GM18505 (cell line): ENCODE measurements around the gene SLC25A1.

Experiments
- ATAC-seq: cut with Tn5 transposase; IDR thresholded peaks from one replicate; pipeline ENCODE4 v1.9.1; 2021; ENCODE audit not compliant: unreplicated experiment
- POLR2A ChIP-seq: IDR thresholded peaks from 4 replicates; pipeline ENCODE4 v1.6.1; 2011; ENCODE audit warnings: borderline replicate concordance; ENCODE audit not compliant: insufficient read depth, insufficient read length; ENCODE audit errors: extremely low read depth

SLC25A1 gene

DNA sequence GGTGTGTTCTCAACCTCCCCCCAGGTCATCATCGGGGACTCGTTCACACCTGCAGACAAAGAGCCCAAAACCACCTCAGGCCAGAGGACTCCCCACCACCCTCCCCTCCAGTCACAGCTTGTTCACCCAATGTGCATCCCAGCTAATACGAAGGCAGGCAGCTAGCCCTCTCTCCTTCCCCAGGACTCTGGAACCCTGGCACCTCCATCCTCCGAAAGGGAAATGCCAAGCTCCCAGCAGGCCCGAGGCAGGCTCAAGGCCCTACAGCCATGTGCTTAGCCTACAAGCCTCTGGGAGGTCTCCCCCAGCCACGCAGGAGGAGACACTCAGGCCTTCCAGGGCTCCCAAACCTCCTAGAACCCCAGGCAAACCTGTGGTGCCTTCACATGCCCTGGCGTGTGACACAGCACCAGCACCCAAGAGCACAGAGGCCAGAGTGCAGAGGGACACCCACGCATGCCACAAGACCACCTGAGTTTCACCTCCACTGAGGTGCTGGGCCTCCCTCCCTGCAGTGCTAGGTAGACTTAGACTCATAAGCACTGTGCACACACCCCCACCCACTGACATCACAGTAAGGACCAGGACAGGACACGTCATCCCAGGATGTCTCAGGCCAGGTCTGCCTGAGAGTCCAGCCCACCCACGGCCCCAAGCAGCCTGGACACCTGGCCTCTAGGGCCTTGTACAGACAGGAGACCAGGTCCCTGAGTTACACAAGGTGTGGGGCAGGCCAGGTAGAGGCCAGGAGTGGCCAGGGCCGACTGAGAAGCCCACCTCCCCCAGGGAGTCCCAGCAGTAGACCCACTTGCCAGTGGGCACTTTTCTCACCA lies 40.9 kb downstream of the SLC25A1 start:
- ATAC-seq: no peak
- TF ChIP-seq POLR2A: no peak

- TF ChIP-seq POLR2A: no peak
- no peak for ATAC-seq
Observed at GRCh38 chr22:19136915-19137314, 41.6 kb downstream of the SLC25A1 start.

- TF ChIP-seq POLR2A: no peak
- no peak for ATAC-seq
Observed at GRCh38 chr22:19134874-19135273, 43.7 kb downstream of the SLC25A1 start.

GRCh38 chr22:19134176-19134831 lies 44.2 kb downstream of the SLC25A1 start:
- ATAC-seq: no peak
- TF ChIP-seq POLR2A: no peak

DNA sequence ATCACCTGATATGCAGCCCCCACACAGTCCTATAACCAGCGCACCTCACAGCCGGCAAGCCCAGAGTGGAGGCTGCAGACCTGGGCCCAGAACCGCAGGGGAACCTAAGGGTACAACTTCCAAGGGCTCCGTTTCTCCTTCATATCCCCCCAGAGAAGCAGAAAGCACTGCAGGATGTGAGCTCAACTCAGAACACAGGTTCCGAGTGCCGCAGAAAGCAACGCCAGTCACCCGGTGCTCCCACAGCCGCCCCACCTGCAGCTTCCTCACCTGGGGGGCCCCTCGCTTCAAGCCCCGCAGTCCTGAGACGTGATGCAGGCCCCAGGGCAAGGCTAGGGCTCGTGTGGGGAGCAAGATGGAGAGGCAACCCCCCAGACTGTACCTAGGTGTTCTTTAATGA lies 45.0 kb downstream of the SLC25A1 start:
- ATAC-seq: no peak
- TF ChIP-seq POLR2A: no peak

GRCh38 chr22:19132693-19133400 lies 45.7 kb downstream of the SLC25A1 start:
- no peak for ATAC-seq

GRCh38 chr22:19132153-19132552 lies 46.4 kb downstream of the SLC25A1 start:
- ATAC-seq: no peak
- no peak for TF ChIP-seq POLR2A

More at GRCh38 chr22:19132693-19133400, 45.7 kb downstream of the SLC25A1 start:
- TF ChIP-seq POLR2A: no peak

GRCh38 chr22:19131685-19132015 lies 46.9 kb downstream of the SLC25A1 start:
- TF ChIP-seq POLR2A: no peak

DNA sequence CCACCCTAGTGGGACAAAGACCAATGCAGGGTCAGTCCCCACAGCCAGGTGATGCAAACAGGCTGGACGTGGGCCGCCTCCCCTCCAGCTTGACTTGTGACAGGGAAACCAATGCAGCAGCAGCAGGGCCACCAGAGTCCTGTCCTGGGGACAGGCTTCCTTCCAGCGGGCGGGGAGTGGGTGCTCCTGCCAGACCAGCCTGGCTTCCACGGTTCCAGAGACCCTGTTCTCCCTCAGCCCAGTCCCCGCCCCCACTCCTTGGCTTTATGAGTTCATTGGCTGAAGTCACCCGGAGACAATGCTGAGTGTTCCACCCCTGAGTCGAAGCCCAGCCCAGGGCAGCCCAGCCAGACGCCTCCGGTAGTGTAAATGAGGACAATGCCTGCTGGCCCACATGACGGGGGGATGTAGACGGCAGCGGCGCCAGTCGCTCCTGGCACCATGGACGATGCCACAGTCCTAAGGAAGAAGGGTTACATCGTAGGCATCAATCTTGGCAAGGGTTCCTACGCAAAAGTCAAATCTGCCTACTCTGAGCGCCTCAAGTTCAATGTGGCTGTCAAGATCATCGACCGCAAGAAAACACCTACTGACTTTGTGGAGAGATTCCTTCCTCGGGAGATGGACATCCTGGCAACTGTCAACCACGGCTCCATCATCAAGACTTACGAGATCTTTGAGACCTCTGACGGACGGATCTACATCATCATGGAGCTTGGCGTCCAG lies 47.4 kb downstream of the SLC25A1 start, which contains the start of gene TSSK2:
Gene TSSK2, plus strand, starts transcription at position 350 of the 726 bp plus-strand sequence. Its CDS starts 92 bp downstream, at position 442.
- TF ChIP-seq POLR2A: no peak
- no peak for ATAC-seq

More at GRCh38 chr22:19131685-19132015, 46.9 kb downstream of the SLC25A1 start:
- ATAC-seq: no peak

- TF ChIP-seq POLR2A: no peak
- no peak for ATAC-seq
Observed at GRCh38 chr22:19129871-19130270, 48.7 kb downstream of the SLC25A1 start.

GRCh38 chr22:19128946-19129727 lies 49.4 kb downstream of the SLC25A1 start:
- no peak for TF ChIP-seq POLR2A
- ATAC-seq: no peak

GRCh38 chr22:19128009-19128401 lies 50.5 kb downstream of the SLC25A1 start:
- ATAC-seq: no peak
- TF ChIP-seq POLR2A: no peak
